CD14-positive monocyte (primary cell): ENCODE measurements around the gene SEC24D. TPM values are rescaled to one million over a fixed set of nuclear protein-coding genes. Genes with fewer than 3 reads are reported as not detected.

ENCODE experiments used
- DNase-seq, 3 donors: peaks; one replicate each; pipeline ENCODE4 v3.0.0-alpha.2; 2011 to 2022
- H2AFZ ChIP-seq: 2 replicates; pipeline ENCODE4 v1.6.0; 2012; ENCODE audit warnings: mild to moderate bottlenecking, low read depth, low read length, inconsistent platforms; ENCODE audit not compliant: insufficient read depth, poor library complexity, severe bottlenecking
- H3K27ac ChIP-seq, 2 donors: 1 replicate in 1 of 2; 2 replicates in 1 of 2; pipeline ENCODE4 v1.5.1; 2012 to 2013; ENCODE audit warnings: low read length in 2 of 2, control low read depth in 1 of 2, inconsistent platforms in 1 of 2, low read depth in 1 of 2, mild to moderate bottlenecking in 1 of 2
- H3K27me3 ChIP-seq, 2 donors: one replicate each; pipeline versions ENCODE4 v1.6.0 to v1.6.1; 2011 to 2013; ENCODE audit warnings: low read length in 2 of 2; ENCODE audit not compliant: control insufficient read depth in 2 of 2, insufficient read depth in 2 of 2
- H3K36me3 ChIP-seq, 2 donors: replicated peaks in 1 of 2; 1 replicate in 1 of 2; 2 replicates in 1 of 2; pipeline versions ENCODE4 v1.5.1 to v1.6.1; 2012 to 2013; ENCODE audit warnings: low read length in 2 of 2, control low read depth in 1 of 2, inconsistent platforms in 1 of 2, mild to moderate bottlenecking in 1 of 2; ENCODE audit not compliant: insufficient read depth in 2 of 2, control insufficient read depth in 1 of 2
- H3K4me1 ChIP-seq, 2 donors: 1 replicate in 1 of 2; 2 replicates in 1 of 2; pipeline versions ENCODE4 v1.5.1 to v1.6.1; 2012 to 2013; ENCODE audit warnings: low read length in 2 of 2, control low read depth in 1 of 2, inconsistent platforms in 1 of 2, mild to moderate bottlenecking in 1 of 2, moderate library complexity in 1 of 2; ENCODE audit not compliant: insufficient read depth in 2 of 2, control insufficient read depth in 1 of 2
- H3K4me2 ChIP-seq: replicated peaks from 2 replicates; pipeline ENCODE3; 2012; ENCODE audit warnings: low read length, moderate library complexity, mild to moderate bottlenecking; ENCODE audit not compliant: poor library complexity, severe bottlenecking; ENCODE audit errors: extremely low read depth
- H3K4me3 ChIP-seq, 3 experiments: fragments of 200-600 bp in 1 of 3; sonication (generic) in 1 of 3; replicated peaks in 1 of 3; 1 replicate in 2 of 3; 2 replicates in 1 of 3; pipeline ENCODE4 v1.5.1; 2011 to 2013; ENCODE audit warnings: low read length in 3 of 3, mild to moderate bottlenecking in 3 of 3, control low read depth in 2 of 3, low read depth in 2 of 3, inconsistent platforms in 1 of 3, moderate library complexity in 1 of 3
- H3K79me2 ChIP-seq: 2 replicates; pipeline ENCODE4 v1.6.0; 2012; ENCODE audit warnings: mild to moderate bottlenecking, control low read depth, inconsistent platforms, low read length, moderate library complexity; ENCODE audit not compliant: insufficient read depth
- H3K9ac ChIP-seq: 2 replicates; pipeline ENCODE4 v1.6.0; 2017; ENCODE audit warnings: low read length, mild to moderate bottlenecking; ENCODE audit not compliant: insufficient read depth, poor library complexity, severe bottlenecking
- H3K9me3 ChIP-seq, 2 donors: replicated peaks in 1 of 2; 1 replicate in 1 of 2; 2 replicates in 1 of 2; pipeline versions ENCODE4 v1.5.1 to v1.6.1; 2012 to 2013; ENCODE audit warnings: low read length in 2 of 2, control low read depth in 1 of 2; ENCODE audit not compliant: control insufficient read depth in 1 of 2, insufficient read depth in 1 of 2
- H4K20me1 ChIP-seq: 2 replicates; pipeline ENCODE4 v1.6.0; 2012; ENCODE audit warnings: mild to moderate bottlenecking, low read length, control low read depth, moderate library complexity; ENCODE audit not compliant: insufficient read depth
- H3K27ac Mint-ChIP-seq, 7 donors: one replicate each; pipeline ENCODE4 v1.8.0; 2020; ENCODE audit warnings: mild to moderate bottlenecking in 7 of 7, mixed read lengths in 7 of 7, moderate library complexity in 6 of 7, inconsistent platforms in 2 of 7
- H3K27me3 Mint-ChIP-seq, 3 donors: one replicate each; pipeline ENCODE4 v1.8.0; 2021 to 2022; ENCODE audit warnings: low read depth in 3 of 3, mild to moderate bottlenecking in 3 of 3, mixed read lengths in 3 of 3, moderate library complexity in 3 of 3, inconsistent platforms in 1 of 3
- H3K36me3 Mint-ChIP-seq, 2 donors: one replicate each; pipeline ENCODE4 v1.8.0; 2020; ENCODE audit warnings: mixed read lengths in 2 of 2, inconsistent platforms in 1 of 2, mild to moderate bottlenecking in 1 of 2
- H3K4me1 Mint-ChIP-seq: one replicate; pipeline ENCODE4 v1.8.0; 2020; ENCODE audit warnings: mild to moderate bottlenecking, mixed read lengths
- H3K4me3 Mint-ChIP-seq, 2 donors: one replicate each; pipeline ENCODE4 v1.8.0; 2020; ENCODE audit warnings: mild to moderate bottlenecking in 2 of 2, mixed read lengths in 2 of 2, moderate library complexity in 1 of 2
- H3K9me3 Mint-ChIP-seq, 7 donors: one replicate each; pipeline ENCODE4 v1.8.0; 2020 to 2022; ENCODE audit warnings: mixed read lengths in 7 of 7, mild to moderate bottlenecking in 6 of 7, moderate library complexity in 6 of 7, inconsistent platforms in 2 of 7
- CTCF ChIP-seq: fragments of 200-600 bp; IDR thresholded peaks from one replicate; pipeline ENCODE4 v1.8.0; 2022; ENCODE audit warnings: antibody characterized with exemption, mild to moderate bottlenecking
- WGBS: methylation state at CpG from one replicate; pipeline ENCODE4 v1.1.5; 2013; ENCODE audit warnings: missing lambda C conversion rate; ENCODE audit not compliant: insufficient coverage; 5-methylcytosine and 5-hydroxymethylcytosine counted together
- intact Hi-C, 2 donors: fragments of 100-400 bp; cut with micrococcal nuclease; formaldehyde crosslinking; loops; one replicate each; pipeline versions ENCODE4 v1.15.0 to v1.15.1; 2023
- polyA plus RNA-seq, 3 donors: library from polyadenylated mRNA; depleted of rRNA in 1 of 3; unstranded in 2 of 3; stranded (reverse) in 1 of 3; fragments of 300-500 nt in 2 of 3; fragments of >200 nt in 1 of 3; fragmentation: Illumina TruSeq in 2 of 3; gene quantifications; 1 replicate in 2 of 3; 2 replicates in 1 of 3; pipeline ENCODE4 v1.2.3, GENCODE V29; 2012 to 2021

Gene SEC24D
- polyA plus RNA-seq, 3 donors: 16.8 to 31.3 (median 22.6) TPM

- DNase-seq: peak in 1 of 3 donors; percentile 9
These were observed 92.1 kb downstream of the SEC24D start for GRCh38 chr4:118743867-118744266.

GRCh38 chr4:118742050-118742449 is 93.9 kb downstream of the SEC24D start:
- H3K27ac ChIP-seq: no peak overlapping the region
- DNase-seq: no peak
- TF ChIP-seq CTCF: no peak
- no peaks in the 10 kb centered on the region for H3K4me1 Mint-ChIP-seq
- H3K36me3 Mint-ChIP-seq: peaks cover 78 to 88% of the 10 kb centered on the region in 2 donors
- no peaks in the 10 kb centered on the region for H4K20me1 ChIP-seq
- H3K9me3 ChIP-seq: no peaks in the 10 kb centered on the region
- no peak overlapping the region for H3K27ac Mint-ChIP-seq
- no peaks in the 10 kb centered on the region for H3K4me1 ChIP-seq
- H3K4me3 Mint-ChIP-seq: no peak overlapping the region
- H3K4me2 ChIP-seq: no peak overlapping the region
- peaks cover 80 to 95% of the 10 kb centered on the region in 2 donors for H3K36me3 ChIP-seq
- intact Hi-C loops: no loop called here
- H3K9me3 Mint-ChIP-seq: no peaks in the 10 kb centered on the region
- H3K27me3 Mint-ChIP-seq: no peaks in the 10 kb centered on the region
- H2AFZ ChIP-seq: no peak overlapping the region
- no peak overlapping the region for H3K9ac ChIP-seq
- H3K27me3 ChIP-seq: no peaks in the 10 kb centered on the region
- H3K4me3 ChIP-seq: no peak overlapping the region
- H3K79me2 ChIP-seq: no peaks in the 10 kb centered on the region

More at GRCh38 chr4:118743867-118744266, 92.1 kb downstream of the SEC24D start:
- Histone ChIP-seq H3K36me3 (peaks cover 64 to 92% of the 10 kb centered on the region in 2 donors), H2AFZ (no peak overlapping the region), H3K9ac (no peak overlapping the region), H3K79me2 (no peaks in the 10 kb centered on the region), H4K20me1 (no peaks in the 10 kb centered on the region), H3K4me3 (no peak overlapping the region), H3K9me3 (no peaks in the 10 kb centered on the region), H3K4me2 (no peak overlapping the region), H3K27me3 (no peaks in the 10 kb centered on the region), H3K4me1 (no peaks in the 10 kb centered on the region), H3K27ac (peak overlapping the region in 1 of 2 donors; percentile 59)
- Mint-ChIP-seq H3K27me3 (no peaks in the 10 kb centered on the region), H3K36me3 (peaks cover 70 to 86% of the 10 kb centered on the region in 2 donors), H3K9me3 (no peaks in the 10 kb centered on the region), H3K4me3 (no peak overlapping the region), H3K27ac (peak overlapping the region in 3 of 7 donors; percentile 54 to 71 (median 55)), H3K4me1 (no peaks in the 10 kb centered on the region)
- WGBS: 33% methylated on average over 2 of the region's 4 CpGs
- intact Hi-C loops: no loop called here
- TF ChIP-seq CTCF: no peak
